ENCODE measurements around the gene GSS.
A peak's percentile ranks its signal among the peaks of the same experiment; 100 is the strongest.
"Not testable (repeated sequence)": the region's sequence is repeated elsewhere in the genome, so short reads cannot be mapped to it uniquely, and the experiment has no call there.

Gene GSS

GRCh38 chr20:34943808-34944567 lies 11.6 kb downstream of the GSS start:
- no peak for DNase-seq

GRCh38 chr20:34942301-34942700 lies 13.3 kb downstream of the GSS start:
- no peak for DNase-seq

GRCh38 chr20:34941226-34941625 lies 14.4 kb downstream of the GSS start:
- no peak for DNase-seq

GRCh38 chr20:34940081-34940481 lies 15.5 kb downstream of the GSS start:
- no peak for DNase-seq

GRCh38 chr20:34938466-34939163 lies 17.0 kb downstream of the GSS start:
- DNase-seq = no peak

GRCh38 chr20:34931771-34932170 lies 23.8 kb downstream of the GSS start:
- DNase-seq = no peak

- no peak for DNase-seq
Observed at GRCh38 chr20:34928411-34928810, 27.2 kb downstream of the GSS start.

- DNase-seq = no peak
Observed at GRCh38 chr20:34927736-34928135, 27.9 kb downstream of the GSS start.

- no peak for DNase-seq
Observed at GRCh38 chr20:34926581-34926980, 29.0 kb downstream of the GSS start.

- no peak for DNase-seq
Observed at GRCh38 chr20:34925981-34926380, 29.6 kb downstream of the GSS start.

GRCh38 chr20:34925341-34925740 lies 30.3 kb downstream of the GSS start:
- no peak for DNase-seq

GRCh38 chr20:34923414-34923813 lies 32.2 kb downstream of the GSS start:
- no peak for DNase-seq

- no peak for DNase-seq
Observed at GRCh38 chr20:34922654-34923381, 32.8 kb downstream of the GSS start.

GRCh38 chr20:34921436-34921835 lies 34.2 kb downstream of the GSS start:
- peak; percentile 24 to 42 for DNase-seq

GRCh38 chr20:34920055-34920454 lies 35.6 kb downstream of the GSS start:
- no peak for DNase-seq

- no peak for DNase-seq
Observed at GRCh38 chr20:34916774-34917354, 38.7 kb downstream of the GSS start.

- DNase-seq = no peak
Observed at GRCh38 chr20:34915749-34916455, 39.7 kb downstream of the GSS start.

GRCh38 chr20:34915131-34915530 lies 40.5 kb downstream of the GSS start:
- no peak for DNase-seq

- no peak for DNase-seq
Observed at GRCh38 chr20:34907616-34908469, 47.8 kb downstream of the GSS start.

GRCh38 chr20:34904202-34904621 lies 51.4 kb downstream of the GSS start:
- no peak for DNase-seq

GRCh38 chr20:34898731-34899130 lies 56.9 kb downstream of the GSS start:
- not testable (repeated sequence) for DNase-seq

GRCh38 chr20:34898129-34898528 lies 57.5 kb downstream of the GSS start:
- DNase-seq = not testable (repeated sequence)
